SU-DHL-6 (cell line): ENCODE results near the gene MYO18A.

ENCODE experiments used
- CTCF ChIP-seq: fragments of 200-600 bp; sonication (generic); IDR thresholded peaks from one replicate; pipeline ENCODE4 v1.5.1; 2017; ENCODE audit warnings: antibody characterized with exemption, mild to moderate bottlenecking, low read length, moderate library complexity; ENCODE audit not compliant: insufficient read depth, poor library complexity, severe bottlenecking
- EZH2phosphoT487 ChIP-seq: fragments of 200-600 bp; sonication (generic), shearing (Covaris generic); conservative IDR thresholded peaks from 2 replicates; pipeline ENCODE4 v1.6.1; 2018; ENCODE audit warnings: mild to moderate bottlenecking, antibody characterized with exemption, low read length, moderate library complexity, mixed read lengths

DNA sequence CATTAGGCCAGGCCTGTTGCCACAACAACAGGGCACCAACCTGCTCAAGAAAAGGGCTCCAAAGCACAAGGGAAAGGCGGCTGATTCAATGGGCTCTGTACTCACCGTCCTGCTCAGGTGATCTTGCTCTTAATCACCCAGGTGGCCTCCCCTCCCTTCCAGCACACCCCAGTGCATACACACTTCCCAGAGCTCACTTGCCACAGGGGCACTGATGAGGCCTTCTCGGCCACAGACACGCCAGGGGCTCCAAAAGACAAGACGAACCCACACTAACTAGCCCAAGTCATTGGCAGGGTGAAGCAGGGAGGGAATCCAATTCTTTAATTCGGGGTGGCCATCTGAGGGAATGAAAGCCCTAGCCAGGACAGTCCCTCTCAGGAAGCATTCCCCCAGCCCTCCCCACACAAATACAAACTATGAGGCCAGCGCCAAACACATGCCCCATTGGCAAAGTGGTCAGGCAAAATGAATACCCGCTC, 1.4 kb downstream of the MYO18A start:
- TF ChIP-seq CTCF (no peak), EZH2phosphoT487 (no peak)
